Right lobe of liver (tissue), 6 donors: ENCODE results near the gene DSCAM. TPM values are rescaled to one million over a fixed set of nuclear protein-coding genes. Genes with fewer than 3 reads are reported as not detected.

ENCODE experiments used
- ATAC-seq, 4 donors: fragments of 200-7000 bp; cut with Tn5 transposase; one replicate each; pipeline ENCODE4 v1.9.1; 2020; ENCODE audit warnings: mild to moderate bottlenecking in 4 of 4, moderate library complexity in 4 of 4
- DNase-seq, 3 donors: peaks; one replicate each; pipeline ENCODE4 v3.0.0-alpha.2; 2020
- H3K27ac ChIP-seq, 3 donors: fragments of 200-600 bp; one replicate each; pipeline ENCODE4 v1.8.0; 2022
- H3K27me3 ChIP-seq, 2 donors: fragments of 200-600 bp; one replicate each; pipeline ENCODE4 v1.8.0; 2022
- H3K36me3 ChIP-seq, 4 donors: fragments of 200-600 bp; sonication (generic) in 1 of 4; one replicate each; pipeline versions ENCODE4 v1.5.1 to v1.8.0; 2017 to 2022; ENCODE audit warnings: control low read depth in 1 of 4
- H3K4me1 ChIP-seq, 4 donors: fragments of 200-600 bp; sonication (generic) in 1 of 4; one replicate each; pipeline versions ENCODE4 v1.5.1 to v1.8.0; 2017 to 2022; ENCODE audit warnings: control low read depth in 1 of 4
- H3K4me3 ChIP-seq, 3 donors: fragments of 200-600 bp; one replicate each; pipeline ENCODE4 v1.8.0; 2022
- H3K9me3 ChIP-seq, 4 donors: fragments of 200-600 bp; sonication (generic) in 1 of 4; one replicate each; pipeline versions ENCODE4 v1.5.1 to v1.8.0; 2017 to 2022; ENCODE audit warnings: control low read depth in 1 of 4
- POLR2A ChIP-seq: fragments of 450-650 bp; IDR thresholded peaks from one replicate; pipeline ENCODE4 v1.6.1; 2017; ENCODE audit warnings: antibody characterized with exemption, mild to moderate bottlenecking
- WGBS: methylation state at CpG from one replicate; pipeline ENCODE4 v1.1.6; 2018; ENCODE audit warnings: low coverage, low lambda C conversion rate; ENCODE audit not compliant: insufficient coverage; ENCODE audit errors: missing lambda C conversion rate; 5-methylcytosine and 5-hydroxymethylcytosine counted together
- intact Hi-C, 2 donors: fragments of 100-400 bp; cut with DNase I; formaldehyde crosslinking; loops; one replicate each; pipeline versions ENCODE4 v1.11.2 to v1.14.1; 2022
- total RNA-seq, 6 experiments: library from RNA; depleted of rRNA in 2 of 6; stranded (reverse); fragments of >200 nt in 2 of 6; fragmentation: NEBNext Ultra II Directional in 3 of 6; extraction: Animal tissue kit (Norgen Biotek cat#: 25700) in 3 of 6; gene quantifications; one replicate each; pipeline versions ENCODE4 v1.1.0 to v1.2.4, GENCODE V29; 2016 to 2023
- TF ChIP-seq, protein P1 (sequence below), 4 donors: fragments of 200-600 bp in 3 of 4; fragments of 450-650 bp in 1 of 4; IDR thresholded peaks; one replicate each; pipeline versions ENCODE4 v1.5.1 to v1.8.0; 2016 to 2022; ENCODE audit warnings: antibody characterized with exemption in 4 of 4, mild to moderate bottlenecking in 2 of 4
- donor health status: DM: no; HTN: yes; CAD: no.
- donor health status: DM: no; HTN: no; CAD: no.
- donor health status: DM: no; HTN: no; CAD: no.
- donor health status: DM: no; HTN: yes; CAD: no.
- donor health status: DM: no; HTN: yes; CAD: no.

Gene DSCAM
- total RNA-seq, 6 experiments from 2014 or later, result 0.04 to 0.16 (median 0.06) TPM; not detected in 2

DNA sequence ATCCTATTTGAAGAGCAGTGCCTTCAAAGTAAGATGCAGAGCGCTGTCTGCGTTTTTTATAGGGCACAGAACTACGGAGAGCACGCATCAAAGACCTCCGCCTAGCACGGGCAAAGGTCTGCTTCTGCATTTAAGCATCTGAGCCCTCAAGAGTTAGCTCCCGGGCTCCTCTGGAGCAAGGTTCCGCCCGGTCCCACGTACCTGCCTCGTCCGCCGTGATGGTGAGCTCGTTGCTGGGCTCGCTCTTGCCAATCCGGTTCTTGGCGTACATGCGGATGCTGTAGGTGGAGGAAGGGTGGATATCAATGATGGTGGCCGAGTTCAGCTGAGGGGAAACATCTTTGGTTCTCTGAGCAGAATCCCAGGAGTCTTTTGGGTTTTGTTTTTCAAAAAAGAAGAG is 668.2 kb downstream of the DSCAM start:
- no peak overlapping the region for H3K27ac ChIP-seq
- H3K36me3 ChIP-seq, result no peaks in the 10 kb centered on the region
- ATAC-seq (no peak), DNase-seq (peak in 1 of 3 donors; percentile 18)
- WGBS, result 63% methylated on average over 4 of the region's 19 CpGs
- no peak overlapping the region for H3K4me3 ChIP-seq
- no peaks in the 10 kb centered on the region for H3K27me3 ChIP-seq
- intact Hi-C loops, result no loop called here
- no peaks in the 10 kb centered on the region for H3K4me1 ChIP-seq
- no peaks in the 10 kb centered on the region for H3K9me3 ChIP-seq
- TF ChIP-seq, protein P1, sequence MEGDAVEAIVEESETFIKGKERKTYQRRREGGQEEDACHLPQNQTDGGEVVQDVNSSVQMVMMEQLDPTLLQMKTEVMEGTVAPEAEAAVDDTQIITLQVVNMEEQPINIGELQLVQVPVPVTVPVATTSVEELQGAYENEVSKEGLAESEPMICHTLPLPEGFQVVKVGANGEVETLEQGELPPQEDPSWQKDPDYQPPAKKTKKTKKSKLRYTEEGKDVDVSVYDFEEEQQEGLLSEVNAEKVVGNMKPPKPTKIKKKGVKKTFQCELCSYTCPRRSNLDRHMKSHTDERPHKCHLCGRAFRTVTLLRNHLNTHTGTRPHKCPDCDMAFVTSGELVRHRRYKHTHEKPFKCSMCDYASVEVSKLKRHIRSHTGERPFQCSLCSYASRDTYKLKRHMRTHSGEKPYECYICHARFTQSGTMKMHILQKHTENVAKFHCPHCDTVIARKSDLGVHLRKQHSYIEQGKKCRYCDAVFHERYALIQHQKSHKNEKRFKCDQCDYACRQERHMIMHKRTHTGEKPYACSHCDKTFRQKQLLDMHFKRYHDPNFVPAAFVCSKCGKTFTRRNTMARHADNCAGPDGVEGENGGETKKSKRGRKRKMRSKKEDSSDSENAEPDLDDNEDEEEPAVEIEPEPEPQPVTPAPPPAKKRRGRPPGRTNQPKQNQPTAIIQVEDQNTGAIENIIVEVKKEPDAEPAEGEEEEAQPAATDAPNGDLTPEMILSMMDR (IDR thresholded peaks at IDR 0.05), result no peak
- TF ChIP-seq POLR2A, result no peak

DNA sequence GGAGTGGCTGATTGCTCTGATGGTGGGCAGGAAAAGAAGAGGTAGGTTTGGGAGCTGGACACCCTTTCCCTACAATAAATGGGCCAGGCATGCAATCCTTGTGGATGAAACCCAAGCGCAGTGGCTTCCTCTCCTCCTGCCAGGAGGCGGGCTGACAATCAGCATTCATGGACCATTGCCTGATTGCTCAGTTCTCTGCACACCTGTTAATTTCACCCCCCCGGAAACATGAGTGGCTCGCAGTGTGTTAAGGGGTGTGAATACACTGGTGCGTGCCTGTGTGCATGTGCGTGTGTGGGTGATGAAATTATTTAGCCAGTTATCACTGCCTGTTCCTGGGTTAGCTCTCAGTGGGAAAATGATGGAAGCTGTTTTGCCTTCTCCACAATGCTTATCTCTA is 669.0 kb downstream of the DSCAM start:
- no peak for DNase-seq
- Histone ChIP-seq H3K27ac (no peak overlapping the region), H3K36me3 (no peaks in the 10 kb centered on the region), H3K4me1 (no peaks in the 10 kb centered on the region), H3K27me3 (no peaks in the 10 kb centered on the region), H3K9me3 (no peaks in the 10 kb centered on the region), H3K4me3 (no peak overlapping the region)
- intact Hi-C loops, result no loop called here
- 56% methylated on average over 2 of the region's 6 CpGs for WGBS
- no peak for ATAC-seq
- TF ChIP-seq POLR2A, result no peak
- TF ChIP-seq, protein P1 (IDR thresholded peaks at IDR 0.05), result no peak

DNA sequence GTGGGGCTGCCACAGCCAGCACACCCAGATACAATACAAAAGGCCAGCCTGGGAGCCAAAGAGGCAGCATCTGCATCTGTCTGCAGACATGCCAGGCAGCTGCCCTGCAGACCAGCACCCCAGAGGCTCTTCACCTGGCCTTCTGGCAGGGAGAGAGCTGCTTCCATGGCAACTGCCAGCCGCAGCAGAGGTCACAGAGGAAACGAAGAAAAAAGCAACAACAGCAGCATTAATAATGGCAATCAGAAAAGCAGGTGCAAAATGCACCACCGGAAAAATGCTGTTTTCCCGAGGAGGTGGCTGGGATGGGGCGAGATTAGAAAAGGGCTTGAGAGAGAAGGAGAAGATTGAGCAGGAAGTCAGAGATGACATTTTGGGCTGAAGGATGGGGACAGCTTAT is 670.2 kb downstream of the DSCAM start:
- WGBS, result 12% methylated on average over 5 of the region's 5 CpGs
- Histone ChIP-seq H3K27me3 (no peaks in the 10 kb centered on the region), H3K36me3 (no peaks in the 10 kb centered on the region), H3K4me3 (no peak overlapping the region), H3K27ac (no peak overlapping the region), H3K9me3 (no peaks in the 10 kb centered on the region), H3K4me1 (no peaks in the 10 kb centered on the region)
- intact Hi-C loops, result no loop called here
- TF ChIP-seq, protein P1 (IDR thresholded peaks at IDR 0.05), result no peak
- TF ChIP-seq POLR2A, result no peak
- no peak for ATAC-seq
- no peak for DNase-seq

DNA sequence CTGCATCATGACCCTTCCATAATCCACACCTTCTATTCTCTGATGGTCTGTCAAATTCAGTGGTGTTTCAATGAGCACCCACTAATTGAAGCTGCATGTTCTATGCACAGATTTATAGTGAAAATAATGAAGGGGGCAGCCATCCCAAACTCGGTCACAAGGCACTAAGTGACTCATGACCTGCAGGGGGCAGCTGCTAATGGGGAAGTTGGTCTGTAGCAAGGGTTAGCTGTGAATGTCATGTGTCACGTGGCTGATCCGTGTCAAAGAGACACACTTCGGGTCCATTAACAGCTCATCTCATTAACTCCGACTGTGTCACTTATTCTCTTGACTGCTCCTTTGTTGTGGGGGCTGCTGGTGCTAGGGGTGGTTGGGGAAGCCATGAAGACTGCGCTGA is 673.1 kb downstream of the DSCAM start:
- intact Hi-C loops, result no loop called here
- 63% methylated on average over 4 of the region's 6 CpGs for WGBS

More for the DNA sequence above, 673.1 kb downstream of the DSCAM start:
- H3K4me3 ChIP-seq, result no peak overlapping the region
- H3K36me3 ChIP-seq, result no peaks in the 10 kb centered on the region
- no peak for TF ChIP-seq POLR2A
- TF ChIP-seq, protein P1 (IDR thresholded peaks at IDR 0.05), result no peak
- ATAC-seq (no peak), DNase-seq (no peak)
- no peaks in the 10 kb centered on the region for H3K27me3 ChIP-seq
- no peaks in the 10 kb centered on the region for H3K4me1 ChIP-seq
- H3K27ac ChIP-seq, result no peak overlapping the region
- no peaks in the 10 kb centered on the region for H3K9me3 ChIP-seq
